Subcutaneous abdominal adipose tissue (tissue), 5 donors: ENCODE results near the gene TNFRSF8.

ENCODE experiments used
- H3K27ac ChIP-seq: one replicate; pipeline ENCODE4 v1.7.0; 2013; ENCODE audit warnings: low read depth, mild to moderate bottlenecking, inconsistent platforms, low read length, moderate library complexity
- H3K27me3 ChIP-seq, 5 donors: one replicate each; pipeline ENCODE4 v1.7.0; 2013; ENCODE audit warnings: low read length in 5 of 5, inconsistent platforms in 1 of 5; ENCODE audit not compliant: control insufficient read depth in 5 of 5, insufficient read depth in 4 of 5
- H3K36me3 ChIP-seq, 5 donors: one replicate each; pipeline ENCODE4 v1.7.0; 2013; ENCODE audit warnings: low read length in 5 of 5; ENCODE audit not compliant: control insufficient read depth in 5 of 5, insufficient read depth in 5 of 5
- H3K4me1 ChIP-seq, 5 donors: one replicate each; pipeline ENCODE4 v1.7.0; 2013; ENCODE audit warnings: low read length in 5 of 5, mild to moderate bottlenecking in 3 of 5, moderate library complexity in 1 of 5; ENCODE audit not compliant: control insufficient read depth in 5 of 5, insufficient read depth in 5 of 5
- H3K4me3 ChIP-seq, 5 donors: one replicate each; pipeline ENCODE4 v1.7.0; 2013; ENCODE audit warnings: low read length in 5 of 5, low read depth in 1 of 5
- H3K9ac ChIP-seq, 5 donors: one replicate each; pipeline ENCODE4 v1.7.0; 2013; ENCODE audit warnings: low read length in 5 of 5, mild to moderate bottlenecking in 4 of 5, moderate library complexity in 3 of 5
- H3K9me3 ChIP-seq, 5 donors: one replicate each; pipeline ENCODE4 v1.7.0; 2013; ENCODE audit warnings: low read length in 5 of 5; ENCODE audit not compliant: control insufficient read depth in 5 of 5
- donor health status: healthy.
- donor health status: healthy.
- donor health status: healthy.
- donor health status: healthy.
- donor health status: healthy.

The TNFRSF8 gene

GRCh38 chr1:12051361-12051760, 11.7 kb upstream of the TNFRSF8 start:
- H3K27me3 ChIP-seq, result peaks cover 0 to 10% (median 9%) of the 10 kb centered on the region in 5 donors
- H3K9me3 ChIP-seq, result no peaks in the 10 kb centered on the region
- H3K27ac ChIP-seq, result no peak overlapping the region
- no peaks in the 10 kb centered on the region for H3K36me3 ChIP-seq
- no peak overlapping the region for H3K9ac ChIP-seq
- H3K4me1 ChIP-seq, result peaks cover 0 to 12% (median 6%) of the 10 kb centered on the region in 5 donors
- no peak overlapping the region for H3K4me3 ChIP-seq

- no peaks in the 10 kb centered on the region for H3K36me3 ChIP-seq
- H3K4me3 ChIP-seq, result no peak overlapping the region
- peak overlapping the region in 1 of 5 donors; percentile 27 for H3K9ac ChIP-seq
- no peaks in the 10 kb centered on the region for H3K9me3 ChIP-seq
- H3K4me1 ChIP-seq, result peaks cover 0 to 12% (median 6%) of the 10 kb centered on the region in 5 donors
- no peak overlapping the region for H3K27ac ChIP-seq
- H3K27me3 ChIP-seq, result peaks cover 0 to 9% (median 4%) of the 10 kb centered on the region in 5 donors
These were observed 11.0 kb upstream of the TNFRSF8 start for GRCh38 chr1:12052008-12052573.

- peaks cover 0 to 3% (median 0%) of the 10 kb centered on the region in 5 donors for H3K9me3 ChIP-seq
- no peak overlapping the region for H3K27ac ChIP-seq
- H3K4me3 ChIP-seq, result no peak overlapping the region
- no peaks in the 10 kb centered on the region for H3K36me3 ChIP-seq
- peaks cover 0 to 12% (median 6%) of the 10 kb centered on the region in 5 donors for H3K4me1 ChIP-seq
- no peak overlapping the region for H3K9ac ChIP-seq
- H3K27me3 ChIP-seq, result no peaks in the 10 kb centered on the region
These were observed 10.0 kb upstream of the TNFRSF8 start for GRCh38 chr1:12052997-12053686.

GRCh38 chr1:12053752-12054548, 9.2 kb upstream of the TNFRSF8 start:
- H3K36me3 ChIP-seq, result no peaks in the 10 kb centered on the region
- H3K27ac ChIP-seq, result no peak overlapping the region
- no peak overlapping the region for H3K9ac ChIP-seq
- H3K4me1 ChIP-seq, result peaks cover 0 to 12% (median 6%) of the 10 kb centered on the region in 5 donors
- H3K27me3 ChIP-seq, result no peaks in the 10 kb centered on the region
- H3K9me3 ChIP-seq, result peaks cover 0 to 3% (median 0%) of the 10 kb centered on the region in 5 donors
- no peak overlapping the region for H3K4me3 ChIP-seq

GRCh38 chr1:12055259-12055658, 7.8 kb upstream of the TNFRSF8 start:
- no peak overlapping the region for H3K4me3 ChIP-seq
- H3K27me3 ChIP-seq, result peaks cover 0 to 4% (median 0%) of the 10 kb centered on the region in 5 donors
- H3K4me1 ChIP-seq, result peaks cover 0 to 12% (median 6%) of the 10 kb centered on the region in 5 donors
- no peak overlapping the region for H3K27ac ChIP-seq
- no peaks in the 10 kb centered on the region for H3K36me3 ChIP-seq
- H3K9me3 ChIP-seq, result peaks cover 0 to 3% (median 0%) of the 10 kb centered on the region in 5 donors
- H3K9ac ChIP-seq, result no peak overlapping the region

GRCh38 chr1:12056331-12056841, 6.7 kb upstream of the TNFRSF8 start:
- Histone ChIP-seq H3K9me3 (peaks cover 0 to 3% (median 0%) of the 10 kb centered on the region in 5 donors), H3K4me1 (peaks cover 0 to 12% (median 6%) of the 10 kb centered on the region in 5 donors), H3K27ac (no peak overlapping the region), H3K4me3 (no peak overlapping the region), H3K27me3 (peaks cover 0 to 4% (median 0%) of the 10 kb centered on the region in 5 donors), H3K9ac (no peak overlapping the region), H3K36me3 (no peaks in the 10 kb centered on the region)

- Histone ChIP-seq H3K27ac (no peak overlapping the region), H3K9ac (no peak overlapping the region), H3K4me3 (no peak overlapping the region), H3K36me3 (no peaks in the 10 kb centered on the region), H3K4me1 (peaks cover 0 to 6% (median under 1%) of the 10 kb centered on the region in 5 donors), H3K9me3 (peaks cover 0 to 3% (median 0%) of the 10 kb centered on the region in 5 donors), H3K27me3 (peaks cover 0 to 10% (median 4%) of the 10 kb centered on the region in 5 donors)
These were observed 5.7 kb upstream of the TNFRSF8 start for GRCh38 chr1:12057382-12057781.

- Histone ChIP-seq H3K9me3 (peaks cover 0 to 3% (median 0%) of the 10 kb centered on the region in 5 donors), H3K36me3 (no peaks in the 10 kb centered on the region), H3K4me1 (peaks cover 0 to 7% (median 3%) of the 10 kb centered on the region in 5 donors), H3K27ac (no peak overlapping the region), H3K27me3 (peaks cover 0 to 13% (median 9%) of the 10 kb centered on the region in 5 donors), H3K9ac (no peak overlapping the region), H3K4me3 (no peak overlapping the region)
These were observed 5.0 kb upstream of the TNFRSF8 start for GRCh38 chr1:12057940-12058687.

- H3K4me3 ChIP-seq, result no peak overlapping the region
- H3K27ac ChIP-seq, result no peak overlapping the region
- H3K9me3 ChIP-seq, result peaks cover 0 to 3% (median 0%) of the 10 kb centered on the region in 5 donors
- H3K4me1 ChIP-seq, result peaks cover 0 to 10% (median 8%) of the 10 kb centered on the region in 5 donors
- no peak overlapping the region for H3K9ac ChIP-seq
- peaks cover 8 to 24% (median 18%) of the 10 kb centered on the region in 5 donors for H3K27me3 ChIP-seq
- no peaks in the 10 kb centered on the region for H3K36me3 ChIP-seq
These were observed 3.9 kb upstream of the TNFRSF8 start for GRCh38 chr1:12059226-12059625.
